ENCODE results near the gene PLB1. TPM values are rescaled to one million over a fixed set of nuclear protein-coding genes. Genes with fewer than 3 reads are reported as not detected.

Gene PLB1
- total RNA-seq, 1 experiment from 2014 or later = 0.44 TPM

DNA sequence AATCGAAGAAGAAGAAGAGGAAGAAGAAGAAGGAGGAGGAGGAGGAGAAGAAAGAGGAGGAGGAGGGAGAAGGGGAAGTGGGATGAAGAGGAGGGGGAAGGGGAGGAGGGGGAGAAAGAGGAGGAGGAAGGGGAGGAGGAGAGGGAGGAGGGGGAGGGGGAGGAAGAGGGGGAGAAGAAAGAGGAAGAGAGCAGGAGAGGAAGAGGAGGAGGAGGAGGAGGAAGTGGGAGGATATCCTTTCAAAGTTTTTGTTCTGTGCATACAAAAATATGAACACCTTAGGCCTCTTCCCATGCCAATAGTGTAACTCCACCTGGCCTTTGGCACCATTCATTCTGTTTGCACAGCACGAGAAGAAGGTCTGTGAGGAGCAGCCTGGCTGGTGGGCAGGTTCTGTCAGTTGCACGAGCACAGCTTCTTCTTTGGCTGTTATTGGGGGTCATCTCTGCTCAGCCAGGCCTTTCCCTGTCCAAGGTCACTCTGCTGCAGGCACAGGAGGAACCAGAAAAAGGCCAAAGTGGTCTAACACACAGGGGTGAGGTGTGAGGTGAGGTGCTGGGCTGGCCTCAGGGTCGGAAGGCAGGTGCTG is 25.8 kb upstream of the PLB1 start (continued):
- no peak for TF ChIP-seq MLX (CRISPR knock-in tag; IDR thresholded peaks at IDR 0.05)
- no peak for TF ChIP-seq FOXP1 (CRISPR knock-in tag; IDR thresholded peaks at IDR 0.05; ENCODE audit: borderline replicate concordance)
- TF ChIP-seq, protein P1, sequence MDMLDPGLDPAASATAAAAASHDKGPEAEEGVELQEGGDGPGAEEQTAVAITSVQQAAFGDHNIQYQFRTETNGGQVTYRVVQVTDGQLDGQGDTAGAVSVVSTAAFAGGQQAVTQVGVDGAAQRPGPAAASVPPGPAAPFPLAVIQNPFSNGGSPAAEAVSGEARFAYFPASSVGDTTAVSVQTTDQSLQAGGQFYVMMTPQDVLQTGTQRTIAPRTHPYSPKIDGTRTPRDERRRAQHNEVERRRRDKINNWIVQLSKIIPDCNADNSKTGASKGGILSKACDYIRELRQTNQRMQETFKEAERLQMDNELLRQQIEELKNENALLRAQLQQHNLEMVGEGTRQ (CRISPR knock-in tag; IDR thresholded peaks at IDR 0.05) = no peak
- TF ChIP-seq ZNF263 (CRISPR knock-in tag; IDR thresholded peaks at IDR 0.05; ENCODE audit: low read depth) = no peak

DNA sequence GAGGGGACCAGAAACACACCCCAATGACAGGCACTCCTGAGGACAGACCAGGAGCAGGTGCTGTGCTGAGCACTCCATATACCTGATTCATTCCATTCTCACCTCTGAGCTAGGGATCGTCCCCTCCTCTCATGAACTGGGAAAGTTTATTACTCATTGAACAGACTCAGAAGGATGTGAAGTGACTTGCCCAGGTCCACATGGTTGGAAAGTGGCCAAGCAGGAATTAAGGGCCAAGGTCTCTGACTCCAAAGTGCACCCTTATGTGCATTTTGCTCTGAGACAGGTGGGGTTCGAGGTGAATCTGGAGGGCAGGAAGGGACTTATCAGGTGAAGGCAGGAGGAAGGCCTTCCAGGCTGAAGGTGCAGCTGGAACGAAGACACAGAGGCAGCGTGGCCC is 25.1 kb upstream of the PLB1 start:
- Mint-ChIP-seq H3K36me3 (no peaks in the 10 kb centered on the region; the same call in 1 of the 2 replicates), H3K27me3 (ENCODE audit: low read depth) (no peaks in the 10 kb centered on the region; the same call in 1 of the 2 replicates), H3K4me3 (no peak overlapping the region), H3K27ac (no peak overlapping the region), H3K4me1 (no peaks in the 10 kb centered on the region), H3K9me3 (peaks cover 28% of the 10 kb centered on the region)
- ChIA-PET POLR2A (no interaction called here), CTCF (interaction anchor here (0.7 kb wide), 1 partner anchor 18 kb away, joined by 3 read pairs; no protein-coding TSS in a partner anchor)
- TF ChIP-seq GABPB1 (CRISPR knock-in tag; IDR thresholded peaks at IDR 0.05) (no peak), ZNF396 (CRISPR knock-in tag; IDR thresholded peaks at IDR 0.05; ENCODE audit: borderline replicate concordance) (no peak), E2F4 (CRISPR knock-in tag; IDR thresholded peaks at IDR 0.05; ENCODE audit: borderline replicate concordance, low read depth) (no peak), SOX15 (CRISPR knock-in tag; IDR thresholded peaks at IDR 0.05) (no peak), MYBL2 (CRISPR knock-in tag; IDR thresholded peaks at IDR 0.05) (no peak), ZNF317 (CRISPR knock-in tag; IDR thresholded peaks at IDR 0.05; ENCODE audit: borderline replicate concordance, low read depth) (no peak), RELA (CRISPR knock-in tag; IDR thresholded peaks at IDR 0.05; ENCODE audit: borderline replicate concordance) (no peak), MLX (CRISPR knock-in tag; IDR thresholded peaks at IDR 0.05) (no peak), ZBTB43 (CRISPR knock-in tag; IDR thresholded peaks at IDR 0.05) (no peak), ZNF423 (CRISPR knock-in tag; IDR thresholded peaks at IDR 0.05) (no peak), OVOL2 (CRISPR knock-in tag; IDR thresholded peaks at IDR 0.05; ENCODE audit: borderline replicate concordance) (no peak), TCF7 (CRISPR knock-in tag; IDR thresholded peaks at IDR 0.05; ENCODE audit: low read depth) (no peak), ZNF138 (CRISPR knock-in tag; conservative IDR thresholded peaks at IDR 0.05) (no peak), NFE2L1 (CRISPR knock-in tag; IDR thresholded peaks at IDR 0.05) (no peak), ATF1 (CRISPR knock-in tag; IDR thresholded peaks at IDR 0.05) (no peak), ZNF671 (CRISPR knock-in tag; IDR thresholded peaks at IDR 0.05) (no peak), ETV6 (CRISPR knock-in tag; IDR thresholded peaks at IDR 0.05) (no peak)
- TF ChIP-seq, protein P2, sequence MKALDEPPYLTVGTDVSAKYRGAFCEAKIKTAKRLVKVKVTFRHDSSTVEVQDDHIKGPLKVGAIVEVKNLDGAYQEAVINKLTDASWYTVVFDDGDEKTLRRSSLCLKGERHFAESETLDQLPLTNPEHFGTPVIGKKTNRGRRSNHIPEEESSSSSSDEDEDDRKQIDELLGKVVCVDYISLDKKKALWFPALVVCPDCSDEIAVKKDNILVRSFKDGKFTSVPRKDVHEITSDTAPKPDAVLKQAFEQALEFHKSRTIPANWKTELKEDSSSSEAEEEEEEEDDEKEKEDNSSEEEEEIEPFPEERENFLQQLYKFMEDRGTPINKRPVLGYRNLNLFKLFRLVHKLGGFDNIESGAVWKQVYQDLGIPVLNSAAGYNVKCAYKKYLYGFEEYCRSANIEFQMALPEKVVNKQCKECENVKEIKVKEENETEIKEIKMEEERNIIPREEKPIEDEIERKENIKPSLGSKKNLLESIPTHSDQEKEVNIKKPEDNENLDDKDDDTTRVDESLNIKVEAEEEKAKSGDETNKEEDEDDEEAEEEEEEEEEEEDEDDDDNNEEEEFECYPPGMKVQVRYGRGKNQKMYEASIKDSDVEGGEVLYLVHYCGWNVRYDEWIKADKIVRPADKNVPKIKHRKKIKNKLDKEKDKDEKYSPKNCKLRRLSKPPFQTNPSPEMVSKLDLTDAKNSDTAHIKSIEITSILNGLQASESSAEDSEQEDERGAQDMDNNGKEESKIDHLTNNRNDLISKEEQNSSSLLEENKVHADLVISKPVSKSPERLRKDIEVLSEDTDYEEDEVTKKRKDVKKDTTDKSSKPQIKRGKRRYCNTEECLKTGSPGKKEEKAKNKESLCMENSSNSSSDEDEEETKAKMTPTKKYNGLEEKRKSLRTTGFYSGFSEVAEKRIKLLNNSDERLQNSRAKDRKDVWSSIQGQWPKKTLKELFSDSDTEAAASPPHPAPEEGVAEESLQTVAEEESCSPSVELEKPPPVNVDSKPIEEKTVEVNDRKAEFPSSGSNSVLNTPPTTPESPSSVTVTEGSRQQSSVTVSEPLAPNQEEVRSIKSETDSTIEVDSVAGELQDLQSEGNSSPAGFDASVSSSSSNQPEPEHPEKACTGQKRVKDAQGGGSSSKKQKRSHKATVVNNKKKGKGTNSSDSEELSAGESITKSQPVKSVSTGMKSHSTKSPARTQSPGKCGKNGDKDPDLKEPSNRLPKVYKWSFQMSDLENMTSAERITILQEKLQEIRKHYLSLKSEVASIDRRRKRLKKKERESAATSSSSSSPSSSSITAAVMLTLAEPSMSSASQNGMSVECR (CRISPR knock-in tag; IDR thresholded peaks at IDR 0.05; ENCODE audit: borderline replicate concordance) = no peak
- TF ChIP-seq, protein P3, sequence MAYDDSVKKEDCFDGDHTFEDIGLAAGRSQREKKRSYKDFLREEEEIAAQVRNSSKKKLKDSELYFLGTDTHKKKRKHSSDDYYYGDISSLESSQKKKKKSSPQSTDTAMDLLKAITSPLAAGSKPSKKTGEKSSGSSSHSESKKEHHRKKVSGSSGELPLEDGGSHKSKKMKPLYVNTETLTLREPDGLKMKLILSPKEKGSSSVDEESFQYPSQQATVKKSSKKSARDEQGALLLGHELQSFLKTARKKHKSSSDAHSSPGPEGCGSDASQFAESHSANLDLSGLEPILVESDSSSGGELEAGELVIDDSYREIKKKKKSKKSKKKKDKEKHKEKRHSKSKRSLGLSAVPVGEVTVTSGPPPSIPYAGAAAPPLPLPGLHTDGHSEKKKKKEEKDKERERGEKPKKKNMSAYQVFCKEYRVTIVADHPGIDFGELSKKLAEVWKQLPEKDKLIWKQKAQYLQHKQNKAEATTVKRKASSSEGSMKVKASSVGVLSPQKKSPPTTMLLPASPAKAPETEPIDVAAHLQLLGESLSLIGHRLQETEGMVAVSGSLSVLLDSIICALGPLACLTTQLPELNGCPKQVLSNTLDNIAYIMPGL (CRISPR knock-in tag; IDR thresholded peaks at IDR 0.05) = no peak
- TF ChIP-seq, protein P4, sequence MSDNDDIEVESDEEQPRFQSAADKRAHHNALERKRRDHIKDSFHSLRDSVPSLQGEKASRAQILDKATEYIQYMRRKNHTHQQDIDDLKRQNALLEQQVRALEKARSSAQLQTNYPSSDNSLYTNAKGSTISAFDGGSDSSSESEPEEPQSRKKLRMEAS (CRISPR knock-in tag; IDR thresholded peaks at IDR 0.05) = no peak
- DNase-seq (ENCODE audit: low spot score) = no peak
- ATAC-seq = no peak
